GM12891 (cell line): ENCODE results near the gene CEP97.
"Not testable (repeated sequence)": the region's sequence is repeated elsewhere in the genome, so short reads cannot be mapped to it uniquely, and the experiment has no call there.

Experiments used
- DNase-seq: peaks from one replicate; pipeline ENCODE4 v3.0.0; 2011; ENCODE audit warnings: low spot score; ENCODE audit not compliant: insufficient read length
- FAIRE-seq: peaks from 2 replicates; lab custom pipeline; 2011; peaks lifted over from hg19 to GRCh38; lab: Jason Lieb, UNC
- PAX5 ChIP-seq: IDR thresholded peaks from 2 replicates; pipeline ENCODE4 v1.6.1; 2011; ENCODE audit warnings: low read length, moderate library complexity, mild to moderate bottlenecking; ENCODE audit not compliant: insufficient read depth, severe bottlenecking
- POLR2A ChIP-seq: IDR thresholded peaks from 2 replicates; pipeline ENCODE4 v1.6.1; 2011; ENCODE audit warnings: low read depth, low read length, control low read depth
- POLR2AphosphoS5 ChIP-seq: IDR thresholded peaks from 2 replicates; pipeline ENCODE4 v1.6.1; 2011; ENCODE audit warnings: low read depth, low read length, control low read depth
- POU2F2 ChIP-seq: IDR thresholded peaks from 2 replicates; pipeline ENCODE4 v1.6.1; 2011; ENCODE audit warnings: low read depth, mild to moderate bottlenecking, control low read depth, low read length, moderate library complexity
- SPI1 ChIP-seq: IDR thresholded peaks from 2 replicates; pipeline ENCODE4 v1.6.1; 2011; ENCODE audit warnings: low read depth, low read length, control low read depth
- TAF1 ChIP-seq: IDR thresholded peaks from 2 replicates; pipeline ENCODE4 v1.6.1; 2011; ENCODE audit warnings: low read depth, low read length, control low read depth

Gene CEP97

DNA sequence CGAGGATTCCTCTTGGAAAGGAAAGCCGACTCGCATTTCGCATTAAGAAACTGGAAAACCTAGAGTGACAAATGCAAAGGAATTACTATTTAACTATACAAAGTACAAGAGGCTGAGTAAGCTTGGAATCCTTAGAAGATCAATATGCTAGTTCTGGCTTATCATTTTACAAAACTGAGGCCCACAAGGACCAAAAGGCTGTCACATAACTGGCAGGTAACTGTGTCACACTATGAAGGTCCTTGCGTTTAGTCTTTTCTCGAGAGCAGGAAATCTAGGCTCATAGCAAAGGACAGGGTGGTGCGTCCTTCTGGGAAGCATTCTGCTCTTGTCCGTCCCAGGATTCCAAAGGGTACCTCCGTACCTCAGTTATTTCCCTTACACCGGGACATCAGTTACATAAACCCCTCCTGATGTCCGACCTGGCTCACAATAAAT, 38.5 kb upstream of the CEP97 start:
- no peak for DNase-seq
- FAIRE-seq = peak; percentile 31
- no peak for TF ChIP-seq POU2F2
- no peak for TF ChIP-seq POLR2AphosphoS5
- TF ChIP-seq SPI1 = no peak
- no peak for TF ChIP-seq PAX5
- no peak for TF ChIP-seq POLR2A
- no peak for TF ChIP-seq TAF1

DNA sequence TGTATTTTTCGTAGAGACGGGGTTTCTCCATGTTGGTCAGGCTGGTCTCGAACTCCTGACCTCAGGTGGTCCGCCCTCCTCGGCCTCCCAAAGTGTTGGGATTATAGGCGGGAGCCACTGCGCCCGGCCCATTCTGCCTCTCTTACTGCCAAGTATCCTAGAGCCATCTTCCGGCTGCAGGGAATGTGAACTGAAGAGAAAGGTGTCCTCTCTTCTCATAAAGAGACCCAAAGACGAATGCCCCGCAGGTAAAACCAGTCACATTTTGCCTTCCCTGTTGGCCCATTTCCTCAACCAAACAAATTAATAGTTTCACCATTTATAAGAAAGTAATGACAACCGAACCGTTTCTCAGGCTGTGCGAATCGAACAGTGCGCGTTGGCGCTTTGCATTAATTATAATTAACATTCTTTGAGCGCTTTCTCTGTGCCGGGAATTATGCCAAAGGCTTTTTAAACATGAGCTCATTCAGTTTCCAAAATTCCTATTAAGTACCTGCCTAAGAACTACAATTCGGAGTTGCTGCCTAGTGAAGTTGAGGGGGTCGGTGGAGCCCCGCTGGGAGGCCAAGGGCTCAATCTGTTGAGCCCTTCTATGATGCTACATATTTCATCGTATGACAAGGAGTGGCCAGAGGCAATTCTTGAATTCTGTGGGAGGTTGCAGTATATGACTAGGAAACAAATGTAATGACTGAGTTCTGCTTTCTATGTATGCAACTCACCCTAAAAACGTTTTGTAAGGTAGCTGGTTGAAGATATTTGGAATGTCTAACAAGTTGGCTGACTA, 37.1 kb upstream of the CEP97 start:
- no peak for TF ChIP-seq PAX5
- no peak for TF ChIP-seq TAF1
- no peak for TF ChIP-seq SPI1
- TF ChIP-seq POLR2A = no peak
- TF ChIP-seq POLR2AphosphoS5 = no peak
- TF ChIP-seq POU2F2 = no peak
- FAIRE-seq (no peak), DNase-seq (no peak)

DNA sequence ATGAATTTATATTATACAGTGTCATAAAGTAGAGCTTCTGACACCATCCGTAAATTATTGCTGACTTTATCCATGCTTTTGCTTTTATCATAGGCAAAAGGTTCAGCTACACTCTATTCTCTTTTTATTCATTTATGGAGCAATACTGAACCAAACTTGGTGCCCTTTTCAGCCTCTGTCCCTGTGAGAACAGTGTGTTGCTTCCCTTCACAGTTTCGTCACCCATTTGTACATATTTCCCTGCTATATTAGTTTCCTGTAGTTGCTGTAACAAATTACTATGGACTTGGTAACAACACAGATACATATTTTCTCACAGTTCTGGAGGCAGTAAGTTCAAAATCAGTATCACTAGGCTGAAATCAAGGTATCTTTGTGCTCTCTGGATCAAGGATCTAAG, 35.1 kb upstream of the CEP97 start:
- no peak for TF ChIP-seq TAF1
- no peak for TF ChIP-seq POLR2AphosphoS5
- TF ChIP-seq POU2F2 = no peak
- TF ChIP-seq PAX5 = no peak
- TF ChIP-seq POLR2A = no peak
- TF ChIP-seq SPI1 = no peak
- no peak for DNase-seq
- no peak for FAIRE-seq

DNA sequence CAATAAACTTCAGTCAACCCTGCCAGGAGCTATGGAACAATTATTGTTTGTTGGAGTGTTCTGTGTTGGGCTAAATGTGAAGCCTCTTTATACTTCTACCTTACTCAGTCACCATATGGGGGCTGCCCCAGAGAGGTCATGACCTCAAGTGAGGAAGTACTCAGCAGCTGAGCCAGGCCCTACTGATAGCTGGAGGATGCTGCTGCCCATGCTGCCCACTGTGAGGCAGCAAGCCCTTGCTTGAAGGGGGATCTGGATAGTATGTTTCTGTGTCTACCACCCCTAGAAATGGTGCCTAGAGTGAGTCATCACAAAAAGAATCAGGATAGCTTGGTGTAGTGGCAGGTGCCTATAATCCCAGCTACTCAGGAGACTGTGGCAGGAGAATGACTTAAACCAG, 33.4 kb upstream of the CEP97 start:
- TF ChIP-seq POLR2A (no peak), SPI1 (peak; percentile 61), PAX5 (no peak)
- FAIRE-seq (no peak), DNase-seq (no peak)

DNA sequence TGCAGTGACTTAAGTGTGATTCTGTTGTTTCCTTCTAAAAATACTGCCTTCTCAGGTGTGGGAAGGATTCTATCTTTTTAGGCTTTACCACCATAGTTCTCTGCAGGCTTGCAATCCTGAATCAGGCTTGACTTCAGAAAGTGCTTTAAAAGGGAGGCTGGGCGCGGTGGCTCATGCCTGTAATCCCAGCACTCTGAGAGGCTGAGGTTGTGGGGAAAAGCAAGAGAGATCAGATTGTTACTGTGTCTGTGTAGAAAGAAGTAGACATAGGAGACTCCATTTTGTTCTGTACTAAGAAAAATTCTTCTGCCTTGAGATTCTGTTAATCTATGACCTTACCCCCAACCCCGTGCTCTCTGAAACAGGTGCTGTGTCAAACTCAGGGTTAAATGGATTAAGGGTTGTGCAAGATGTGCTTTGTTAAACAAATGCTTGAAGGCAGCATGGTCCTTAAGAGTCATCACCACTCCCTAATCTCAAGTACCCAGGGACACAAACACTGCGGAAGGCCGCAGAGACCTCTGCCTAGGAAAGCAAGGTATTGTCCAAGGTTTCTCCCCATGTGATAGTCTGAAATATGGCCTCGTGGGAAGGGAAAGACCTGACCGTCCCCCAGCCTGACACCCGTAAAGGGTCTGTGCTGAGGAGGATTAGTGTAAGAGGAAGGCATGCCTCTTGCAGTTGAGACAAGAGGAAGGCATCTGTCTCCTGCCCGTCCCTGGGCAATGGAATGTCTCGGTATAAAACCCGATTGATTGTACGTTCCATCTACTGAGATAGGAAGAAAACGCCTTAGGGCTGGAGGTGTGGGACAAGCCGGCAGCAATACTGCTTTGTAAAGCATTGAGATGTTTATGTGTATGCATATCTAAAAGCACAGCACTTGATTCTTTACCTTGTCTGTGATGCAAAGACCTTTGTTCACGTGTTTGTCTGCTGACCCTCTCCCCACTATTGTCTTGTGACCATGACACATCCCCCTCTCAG, 32.4 kb upstream of the CEP97 start:
- not testable (repeated sequence) for DNase-seq, FAIRE-seq

DNA sequence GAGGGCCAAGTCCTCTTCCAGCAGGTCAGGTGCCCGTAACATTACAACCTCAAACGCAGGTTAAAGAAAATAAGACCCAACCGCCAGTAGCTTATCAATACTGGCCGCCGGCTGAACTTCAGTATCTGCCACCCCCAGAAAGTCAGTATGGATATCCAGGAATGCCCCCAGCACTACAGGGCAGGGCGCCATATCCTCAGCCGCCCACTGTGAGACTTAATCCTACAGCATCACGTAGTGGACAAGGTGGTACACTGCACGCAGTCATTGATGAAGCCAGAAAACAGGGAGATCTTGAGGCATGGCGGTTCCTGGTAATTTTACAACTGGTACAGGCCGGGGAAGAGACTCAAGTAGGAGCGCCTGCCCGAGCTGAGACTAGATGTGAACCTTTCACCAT, 30.9 kb upstream of the CEP97 start:
- peak; percentile 58 for FAIRE-seq
- not testable (repeated sequence) for DNase-seq

DNA sequence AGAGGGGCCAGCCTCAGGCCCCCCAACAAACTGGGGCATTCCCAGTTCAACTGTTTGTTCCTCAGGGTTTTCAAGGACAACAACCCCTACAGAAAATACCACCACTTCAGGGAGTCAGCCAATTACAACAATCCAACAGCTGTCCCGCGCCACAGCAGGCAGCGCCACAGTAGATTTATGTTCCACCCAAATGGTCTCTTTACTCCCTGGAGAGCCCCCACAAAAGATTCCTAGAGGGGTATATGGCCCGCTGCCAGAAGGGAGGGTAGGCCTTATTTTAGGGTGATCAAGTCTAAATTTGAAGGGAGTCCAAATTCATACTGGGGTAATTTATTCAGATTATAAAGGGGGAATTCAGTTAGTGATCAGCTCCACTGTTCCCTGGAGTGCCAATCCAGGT, 29.6 kb upstream of the CEP97 start:
- DNase-seq, FAIRE-seq: not testable (repeated sequence)

DNA sequence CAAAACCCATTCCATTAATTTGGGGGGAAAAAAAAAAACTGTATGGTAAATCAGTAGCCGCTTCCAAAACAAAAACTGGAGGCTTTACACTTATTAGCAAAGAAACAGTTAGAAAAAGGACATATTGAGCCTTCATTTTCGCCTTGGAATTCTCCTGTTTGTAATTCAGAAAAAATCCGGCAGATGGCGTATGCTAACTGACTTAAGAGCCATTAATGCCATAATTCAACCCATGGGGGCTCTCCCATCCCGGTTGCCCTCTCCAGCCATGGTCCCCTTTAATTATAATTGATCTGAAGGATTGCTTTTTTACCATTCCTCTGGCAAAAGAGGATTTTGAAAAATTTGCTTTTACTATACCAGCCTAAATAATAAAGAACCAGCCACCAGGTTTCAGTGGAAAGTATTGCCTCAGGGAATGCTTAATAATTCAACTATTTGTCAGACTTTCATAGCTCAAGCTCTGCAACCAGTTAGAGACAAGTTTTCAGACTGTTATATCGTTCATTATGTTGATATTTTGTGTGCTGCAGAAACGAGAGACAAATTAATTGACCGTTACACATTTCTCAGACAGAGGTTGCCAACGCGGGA, 28.5 kb upstream of the CEP97 start:
- no peak for FAIRE-seq

DNA sequence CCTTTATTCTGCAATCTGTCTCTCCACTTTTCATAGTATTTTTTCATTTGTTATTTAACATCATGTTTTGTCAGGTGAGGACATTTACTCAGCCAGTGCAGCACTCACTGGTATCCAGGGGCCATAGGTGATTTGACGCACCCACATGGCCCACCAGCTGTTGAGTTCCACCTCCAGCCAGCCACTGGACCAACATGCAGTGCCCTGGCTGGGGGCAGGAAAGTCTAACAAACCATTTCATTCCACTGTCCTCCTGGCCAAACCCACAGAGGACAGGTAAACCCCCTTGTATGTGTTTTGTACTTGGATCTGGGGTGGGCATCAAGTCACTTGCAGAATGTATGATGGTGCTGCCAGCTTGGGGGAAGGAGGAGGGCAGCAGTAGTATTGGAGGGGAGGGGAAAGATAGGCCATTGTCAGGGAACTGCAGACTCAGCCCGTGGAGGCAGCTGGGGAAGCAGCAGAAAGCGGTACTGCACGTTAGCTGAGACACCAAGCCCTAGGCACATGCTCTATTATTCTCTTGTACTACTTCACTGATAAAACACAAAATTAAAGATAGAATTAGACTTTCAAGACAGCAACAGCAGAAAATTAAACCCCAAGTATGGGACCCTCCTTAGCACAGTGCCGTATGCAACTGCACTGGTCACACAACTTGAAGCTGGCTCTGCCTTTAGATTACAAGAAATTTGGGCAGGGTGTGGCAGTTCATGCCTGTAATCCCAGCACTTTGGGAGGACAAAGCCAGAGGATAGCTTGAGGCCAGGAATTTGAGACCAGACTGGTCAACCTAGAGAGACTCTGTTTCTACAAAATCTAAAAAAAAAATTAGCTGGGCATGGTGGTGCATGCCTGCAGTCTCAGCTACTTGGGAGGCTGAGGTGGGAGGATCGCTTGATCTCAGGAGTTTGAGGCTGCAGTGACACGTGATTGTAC, 22.4 kb upstream of the CEP97 start:
- FAIRE-seq = peak; percentile 52
- no peak for TF ChIP-seq TAF1
- no peak for TF ChIP-seq PAX5
- no peak for DNase-seq

More for the DNA sequence above, 28.5 kb upstream of the CEP97 start:
- no peak for DNase-seq
- no peak for TF ChIP-seq POLR2A
- TF ChIP-seq POU2F2 = no peak
- TF ChIP-seq POLR2AphosphoS5 = no peak
- TF ChIP-seq SPI1 = no peak
- TF ChIP-seq TAF1 = no peak
- TF ChIP-seq PAX5 = no peak

DNA sequence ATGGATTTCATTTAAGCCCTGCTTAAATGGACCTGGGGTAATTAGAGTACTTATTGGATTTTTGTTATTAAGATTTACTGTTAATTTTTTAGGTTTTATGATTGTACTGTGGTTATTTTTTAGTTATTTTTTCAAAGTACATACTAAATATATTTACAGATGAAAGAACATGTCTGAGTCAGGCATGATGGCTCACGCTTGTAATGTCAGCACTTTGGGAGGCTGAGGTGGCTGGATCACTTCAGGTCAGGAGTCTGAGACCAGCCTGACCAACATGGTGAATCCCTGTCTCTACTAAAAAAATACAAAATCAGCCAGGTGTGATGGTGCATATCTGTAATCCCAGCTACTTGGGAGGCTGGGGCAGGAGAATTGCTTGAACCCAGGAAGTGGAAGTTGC, 21.7 kb upstream of the CEP97 start:
- DNase-seq = no peak
- TF ChIP-seq POU2F2 (no peak), POLR2AphosphoS5 (no peak), SPI1 (no peak)
- no peak for FAIRE-seq
